ENCODE results near the gene NOCT. TPM values are rescaled to one million over a fixed set of nuclear protein-coding genes. Genes with fewer than 3 reads are reported as not detected.
"Not testable (repeated sequence)": the region's sequence is repeated elsewhere in the genome, so short reads cannot be mapped to it uniquely, and the experiment has no call there.

The NOCT gene
- total RNA-seq, 3 donors from 2014 or later, result 4.0 to 9.5 (median 6.4) TPM

DNA sequence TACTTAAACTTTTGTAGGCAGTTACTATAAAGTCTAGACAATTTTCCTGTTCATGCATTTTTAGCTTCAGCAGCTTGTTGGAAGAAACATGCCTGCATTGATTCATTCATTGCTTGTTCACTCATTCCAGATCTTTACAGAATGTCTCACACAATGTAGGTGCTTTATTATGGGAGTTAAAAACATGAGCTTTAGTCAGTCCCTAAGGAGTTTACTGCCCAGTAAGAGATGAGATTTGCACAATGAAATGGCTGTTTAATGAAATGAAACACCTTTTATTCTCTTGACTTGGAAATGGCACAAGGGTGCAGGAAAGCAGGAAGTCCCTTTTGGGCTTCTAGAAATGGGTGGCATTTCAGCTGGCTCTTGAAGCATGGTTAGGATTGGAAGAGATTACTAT, 2.9 kb downstream of the NOCT start:
- Histone ChIP-seq H3K36me3 (no peaks in the 10 kb centered on the region), H3K27ac (no peak overlapping the region), H3K27me3 (no peaks in the 10 kb centered on the region), H3K9me3 (no peaks in the 10 kb centered on the region), H3K4me1 (no peaks in the 10 kb centered on the region), H3K4me3 (no peak overlapping the region)
- TF ChIP-seq POLR2A (IDR thresholded peaks at IDR 0.05), result no peak
- TF ChIP-seq POLR2AphosphoS5 (IDR thresholded peaks at IDR 0.05), result no peak
- TF ChIP-seq, protein P1, sequence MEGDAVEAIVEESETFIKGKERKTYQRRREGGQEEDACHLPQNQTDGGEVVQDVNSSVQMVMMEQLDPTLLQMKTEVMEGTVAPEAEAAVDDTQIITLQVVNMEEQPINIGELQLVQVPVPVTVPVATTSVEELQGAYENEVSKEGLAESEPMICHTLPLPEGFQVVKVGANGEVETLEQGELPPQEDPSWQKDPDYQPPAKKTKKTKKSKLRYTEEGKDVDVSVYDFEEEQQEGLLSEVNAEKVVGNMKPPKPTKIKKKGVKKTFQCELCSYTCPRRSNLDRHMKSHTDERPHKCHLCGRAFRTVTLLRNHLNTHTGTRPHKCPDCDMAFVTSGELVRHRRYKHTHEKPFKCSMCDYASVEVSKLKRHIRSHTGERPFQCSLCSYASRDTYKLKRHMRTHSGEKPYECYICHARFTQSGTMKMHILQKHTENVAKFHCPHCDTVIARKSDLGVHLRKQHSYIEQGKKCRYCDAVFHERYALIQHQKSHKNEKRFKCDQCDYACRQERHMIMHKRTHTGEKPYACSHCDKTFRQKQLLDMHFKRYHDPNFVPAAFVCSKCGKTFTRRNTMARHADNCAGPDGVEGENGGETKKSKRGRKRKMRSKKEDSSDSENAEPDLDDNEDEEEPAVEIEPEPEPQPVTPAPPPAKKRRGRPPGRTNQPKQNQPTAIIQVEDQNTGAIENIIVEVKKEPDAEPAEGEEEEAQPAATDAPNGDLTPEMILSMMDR (IDR thresholded peaks at IDR 0.05), result no peak
- intact Hi-C loops (cut with DNase I; ENCODE audit: low total_unique reads), result no loop called here
- DNase-seq (ENCODE audit: low spot score in 2 of 2), result no peak

DNA sequence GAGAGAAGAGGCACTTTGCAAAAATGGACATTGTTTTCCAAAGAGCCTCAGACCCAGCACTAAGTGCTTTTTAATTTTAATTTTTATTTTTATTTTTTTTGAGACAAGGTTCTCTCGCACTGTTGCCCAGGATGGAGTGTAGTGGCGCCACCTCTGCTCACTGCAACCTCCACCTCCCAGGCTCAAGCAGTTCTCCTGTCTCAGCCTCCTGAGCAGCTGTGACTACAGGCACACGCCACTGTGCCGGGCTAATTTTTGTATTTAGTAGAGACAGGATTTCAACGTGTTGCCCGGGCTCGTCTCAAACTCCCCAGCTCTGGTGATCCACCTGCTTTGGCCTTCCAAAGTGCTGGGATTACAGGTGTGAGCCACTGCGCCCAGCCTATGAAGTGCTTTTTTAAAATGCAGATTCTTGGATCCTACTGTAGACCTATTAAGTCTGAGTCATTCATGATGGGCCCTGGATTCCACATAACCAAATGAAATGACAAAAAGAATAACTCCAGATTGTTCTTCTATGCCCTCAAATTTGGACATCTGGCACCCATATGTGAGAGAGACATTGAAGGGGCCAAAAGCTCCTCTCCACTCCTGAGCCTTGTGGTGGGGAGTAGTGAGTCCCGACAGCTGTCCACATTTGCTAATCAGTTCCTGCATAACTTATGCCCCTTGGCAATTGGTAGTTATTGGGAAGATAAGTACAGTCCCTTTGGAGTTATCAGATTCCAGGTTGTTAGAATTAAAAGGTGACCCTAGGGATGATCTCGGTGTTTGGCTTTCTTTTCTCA, 3.6 kb downstream of the NOCT start:
- Histone ChIP-seq H3K36me3 (no peaks in the 10 kb centered on the region), H3K9me3 (no peaks in the 10 kb centered on the region), H3K4me1 (no peaks in the 10 kb centered on the region), H3K27ac (no peak overlapping the region), H3K27me3 (no peaks in the 10 kb centered on the region), H3K4me3 (no peak overlapping the region)
- DNase-seq (ENCODE audit: low spot score in 2 of 2), result no peak
- TF ChIP-seq POLR2AphosphoS5 (IDR thresholded peaks at IDR 0.05), result no peak
- no peak for TF ChIP-seq POLR2A (IDR thresholded peaks at IDR 0.05)
- TF ChIP-seq, protein P1 (IDR thresholded peaks at IDR 0.05), result no peak
- intact Hi-C loops (cut with DNase I; ENCODE audit: low total_unique reads), result no loop called here

DNA sequence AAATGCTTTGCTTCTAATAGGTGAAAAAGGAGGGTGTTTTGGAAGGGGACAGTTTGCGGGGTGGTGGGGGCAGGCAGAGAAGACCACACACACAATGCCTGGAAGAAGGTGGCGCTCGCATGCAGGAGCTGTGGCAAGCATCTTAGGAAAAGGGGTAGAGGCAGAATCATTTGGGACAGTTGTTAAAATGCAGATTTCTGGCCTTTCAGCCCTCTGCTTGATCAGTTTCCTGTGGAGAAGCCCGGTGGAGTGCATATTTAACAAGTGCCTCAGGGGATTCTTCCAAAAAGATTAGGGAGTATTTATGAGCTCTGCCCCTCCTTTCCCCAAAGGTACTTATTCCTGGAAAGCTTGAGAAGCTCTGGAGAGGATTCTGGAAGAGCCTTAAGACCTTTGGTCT, 4.8 kb downstream of the NOCT start:
- no peak for DNase-seq (ENCODE audit: low spot score in 2 of 2)
- no peaks in the 10 kb centered on the region for H3K36me3 ChIP-seq
- H3K9me3 ChIP-seq, result no peaks in the 10 kb centered on the region
- H3K4me3 ChIP-seq, result no peak overlapping the region
- intact Hi-C loops (cut with DNase I; ENCODE audit: low total_unique reads), result no loop called here
- H3K27ac ChIP-seq, result no peak overlapping the region
- no peaks in the 10 kb centered on the region for H3K4me1 ChIP-seq
- TF ChIP-seq POLR2AphosphoS5 (IDR thresholded peaks at IDR 0.05) (no peak), POLR2A (IDR thresholded peaks at IDR 0.05) (no peak)
- TF ChIP-seq, protein P1 (IDR thresholded peaks at IDR 0.05), result no peak
- no peaks in the 10 kb centered on the region for H3K27me3 ChIP-seq

DNA sequence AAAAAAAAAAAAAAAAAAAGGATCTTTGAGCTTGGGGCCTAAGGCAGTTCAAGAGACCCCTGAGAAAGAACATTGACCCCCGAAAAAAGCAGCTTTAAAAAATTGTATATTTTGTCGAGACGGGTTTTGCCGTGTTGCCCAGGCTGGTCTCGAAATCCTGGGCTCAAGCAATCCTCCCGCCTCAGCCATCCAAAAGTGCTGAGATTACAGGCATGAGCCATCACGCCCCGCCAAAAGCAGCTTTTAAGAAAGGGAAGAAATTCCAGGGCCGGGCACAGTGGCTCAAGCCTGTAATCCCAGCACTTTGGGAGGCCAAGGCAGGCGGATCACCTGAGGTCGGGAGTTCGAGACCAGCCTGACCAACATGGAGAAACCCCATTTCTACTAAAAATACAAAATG, 5.5 kb downstream of the NOCT start:
- intact Hi-C loops (cut with DNase I; ENCODE audit: low total_unique reads); H3K36me3 ChIP-seq; H3K27me3 ChIP-seq; H3K27ac ChIP-seq; H3K4me3 ChIP-seq; DNase-seq (ENCODE audit: low spot score in 2 of 2); H3K9me3 ChIP-seq; H3K4me1 ChIP-seq: not testable (repeated sequence)

DNA sequence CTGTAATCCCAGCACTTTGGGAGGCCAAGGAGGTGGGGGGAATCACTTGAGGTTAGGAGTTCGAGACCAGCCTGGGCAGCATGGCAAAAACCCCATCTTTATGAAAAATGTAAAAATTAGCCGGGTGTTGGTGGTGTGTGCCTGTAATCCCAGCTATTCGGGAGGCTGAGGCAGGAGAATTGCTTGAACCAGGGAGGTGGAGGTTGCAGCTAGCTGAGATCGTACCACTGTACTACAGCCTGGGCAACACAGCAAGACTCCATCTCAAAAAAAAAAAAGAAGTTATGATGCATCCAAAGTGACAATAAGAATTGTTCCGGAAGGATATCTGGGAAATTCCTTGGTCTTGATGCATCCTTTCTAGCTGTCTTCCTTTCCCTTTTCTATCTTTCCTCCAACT, 7.3 kb downstream of the NOCT start:
- TF ChIP-seq, protein P1 (IDR thresholded peaks at IDR 0.05), result no peak
- TF ChIP-seq POLR2AphosphoS5 (IDR thresholded peaks at IDR 0.05) (no peak), POLR2A (IDR thresholded peaks at IDR 0.05) (no peak)
- intact Hi-C loops (cut with DNase I; ENCODE audit: low total_unique reads), result no loop called here
- no peak for DNase-seq (ENCODE audit: low spot score in 2 of 2)

More for the DNA sequence above, 7.3 kb downstream of the NOCT start:
- H3K36me3 ChIP-seq, result no peaks in the 10 kb centered on the region
- no peak overlapping the region for H3K4me3 ChIP-seq
- no peak overlapping the region for H3K27ac ChIP-seq
- no peaks in the 10 kb centered on the region for H3K4me1 ChIP-seq
- no peaks in the 10 kb centered on the region for H3K27me3 ChIP-seq
- H3K9me3 ChIP-seq, result no peaks in the 10 kb centered on the region
